Measurements from ENCODE around the gene DSG2.
A peak's percentile ranks its signal among the peaks of the same experiment; 100 is the strongest.

The DSG2 gene

GRCh38 chr18:31497836-31498573 lies at the start of gene DSG2:
TSS of gene DSG2 (plus strand) at chr18:31498177. CDS start at chr18:31498252, 75 bp downstream.
- Mint-ChIP-seq H3K9me3 (no peaks in the 10 kb centered on the region), H3K27me3 (peaks cover 46 to 56% of the 10 kb centered on the region in 2 donors), H3K36me3 (no peaks in the 10 kb centered on the region), H3K27ac (no peak within 1 kb of the TSS), H3K4me1 (peaks cover 3 to 6% of the 10 kb centered on the region in 2 donors), H3K4me3 (peak within 1 kb of the TSS; percentile 76 to 78)
- DNase-seq (peak; percentile 2), ATAC-seq (replicated peaks) (peak; percentile 62 to 65)

GRCh38 chr18:31450409-31450808 lies 47.6 kb upstream of the DSG2 start:
- Mint-ChIP-seq H3K36me3 (no peaks in the 10 kb centered on the region), H3K9me3 (no peaks in the 10 kb centered on the region), H3K4me1 (no peaks in the 10 kb centered on the region), H3K27me3 (no peaks in the 10 kb centered on the region), H3K27ac (no peak overlapping the region), H3K4me3 (no peak overlapping the region)
- ATAC-seq (replicated peaks): no peak
- DNase-seq: no peak

GRCh38 chr18:31451625-31452024 lies 46.4 kb upstream of the DSG2 start:
- H3K36me3 Mint-ChIP-seq: no peaks in the 10 kb centered on the region
- no peaks in the 10 kb centered on the region for H3K27me3 Mint-ChIP-seq
- DNase-seq (no peak), ATAC-seq (replicated peaks) (no peak)
- no peaks in the 10 kb centered on the region for H3K4me1 Mint-ChIP-seq
- no peaks in the 10 kb centered on the region for H3K9me3 Mint-ChIP-seq
- no peak overlapping the region for H3K27ac Mint-ChIP-seq
- H3K4me3 Mint-ChIP-seq: no peak overlapping the region

GRCh38 chr18:31454066-31454708 lies 43.8 kb upstream of the DSG2 start:
- Mint-ChIP-seq H3K27ac (no peak overlapping the region), H3K4me1 (no peaks in the 10 kb centered on the region), H3K4me3 (no peak overlapping the region), H3K9me3 (no peaks in the 10 kb centered on the region), H3K27me3 (no peaks in the 10 kb centered on the region), H3K36me3 (no peaks in the 10 kb centered on the region)
- DNase-seq (no peak), ATAC-seq (replicated peaks) (no peak)

GRCh38 chr18:31469629-31470028 lies 28.3 kb upstream of the DSG2 start:
- ATAC-seq (replicated peaks): no peak

GRCh38 chr18:31478688-31479087 lies 19.3 kb upstream of the DSG2 start:
- Mint-ChIP-seq H3K4me1 (no peaks in the 10 kb centered on the region), H3K4me3 (no peak overlapping the region), H3K27me3 (peaks cover 0 to 12% of the 10 kb centered on the region in 2 donors), H3K9me3 (no peaks in the 10 kb centered on the region), H3K36me3 (no peaks in the 10 kb centered on the region), H3K27ac (no peak overlapping the region)
- no peak for DNase-seq
- ATAC-seq (replicated peaks): no peak

More at GRCh38 chr18:31469629-31470028, 28.3 kb upstream of the DSG2 start:
- Mint-ChIP-seq H3K4me3 (no peak overlapping the region), H3K27ac (no peak overlapping the region), H3K4me1 (no peaks in the 10 kb centered on the region), H3K9me3 (no peaks in the 10 kb centered on the region), H3K27me3 (no peaks in the 10 kb centered on the region), H3K36me3 (no peaks in the 10 kb centered on the region)
- DNase-seq: no peak

GRCh38 chr18:31482051-31482450 lies 15.9 kb upstream of the DSG2 start:
- no peak overlapping the region for H3K4me3 Mint-ChIP-seq
- DNase-seq (no peak), ATAC-seq (replicated peaks) (no peak)
- peaks cover 15 to 20% of the 10 kb centered on the region in 2 donors for H3K27me3 Mint-ChIP-seq
- no peaks in the 10 kb centered on the region for H3K36me3 Mint-ChIP-seq
- no peak overlapping the region for H3K27ac Mint-ChIP-seq
- H3K9me3 Mint-ChIP-seq: no peaks in the 10 kb centered on the region
- no peaks in the 10 kb centered on the region for H3K4me1 Mint-ChIP-seq

GRCh38 chr18:31483396-31483795 lies 14.6 kb upstream of the DSG2 start:
- H3K9me3 Mint-ChIP-seq: no peaks in the 10 kb centered on the region
- H3K4me3 Mint-ChIP-seq: no peak overlapping the region
- H3K27me3 Mint-ChIP-seq: peaks cover 15 to 27% of the 10 kb centered on the region in 2 donors
- H3K27ac Mint-ChIP-seq: no peak overlapping the region
- H3K36me3 Mint-ChIP-seq: no peaks in the 10 kb centered on the region
- no peaks in the 10 kb centered on the region for H3K4me1 Mint-ChIP-seq
- no peak for ATAC-seq (replicated peaks)
- DNase-seq: no peak

GRCh38 chr18:31484461-31484860 lies 13.5 kb upstream of the DSG2 start:
- no peak overlapping the region for H3K4me3 Mint-ChIP-seq
- no peak for DNase-seq
- H3K9me3 Mint-ChIP-seq: no peaks in the 10 kb centered on the region
- H3K27me3 Mint-ChIP-seq: peaks cover 15 to 25% of the 10 kb centered on the region in 2 donors
- H3K4me1 Mint-ChIP-seq: no peaks in the 10 kb centered on the region
- no peak overlapping the region for H3K27ac Mint-ChIP-seq
- H3K36me3 Mint-ChIP-seq: no peaks in the 10 kb centered on the region
- no peak for ATAC-seq (replicated peaks)

- Mint-ChIP-seq H3K9me3 (no peaks in the 10 kb centered on the region), H3K27ac (no peak overlapping the region), H3K36me3 (no peaks in the 10 kb centered on the region), H3K4me1 (no peaks in the 10 kb centered on the region), H3K27me3 (peaks cover 15 to 27% of the 10 kb centered on the region in 2 donors), H3K4me3 (no peak overlapping the region)
- ATAC-seq (replicated peaks) (no peak), DNase-seq (no peak)
Observed at GRCh38 chr18:31486165-31486564, 11.8 kb upstream of the DSG2 start.

GRCh38 chr18:31487246-31488015 lies 10.5 kb upstream of the DSG2 start:
- Mint-ChIP-seq H3K36me3 (no peaks in the 10 kb centered on the region), H3K27ac (no peak overlapping the region), H3K4me1 (no peaks in the 10 kb centered on the region), H3K4me3 (no peak overlapping the region), H3K27me3 (peaks cover 19 to 27% of the 10 kb centered on the region in 2 donors), H3K9me3 (no peaks in the 10 kb centered on the region)
- DNase-seq (no peak), ATAC-seq (replicated peaks) (no peak)

- Mint-ChIP-seq H3K4me3 (no peak overlapping the region), H3K9me3 (no peaks in the 10 kb centered on the region), H3K4me1 (no peaks in the 10 kb centered on the region), H3K36me3 (no peaks in the 10 kb centered on the region), H3K27me3 (peaks cover 27 to 33% of the 10 kb centered on the region in 2 donors), H3K27ac (no peak overlapping the region)
- DNase-seq: no peak
- ATAC-seq (replicated peaks): no peak
Observed at GRCh38 chr18:31489311-31489710, 8.7 kb upstream of the DSG2 start.

GRCh38 chr18:31490387-31490786 lies 7.6 kb upstream of the DSG2 start:
- Mint-ChIP-seq H3K36me3 (no peaks in the 10 kb centered on the region), H3K4me1 (no peaks in the 10 kb centered on the region), H3K9me3 (no peaks in the 10 kb centered on the region), H3K4me3 (no peak overlapping the region), H3K27me3 (peaks cover 36 to 41% of the 10 kb centered on the region in 2 donors), H3K27ac (no peak overlapping the region)
- peak in 1 of 2 donors; percentile 57 for ATAC-seq (replicated peaks)
- DNase-seq: no peak

- H3K36me3 Mint-ChIP-seq: no peaks in the 10 kb centered on the region
- DNase-seq: no peak
- H3K4me3 Mint-ChIP-seq: no peak overlapping the region
- H3K27me3 Mint-ChIP-seq: peaks cover 40 to 46% of the 10 kb centered on the region in 2 donors
- no peak for ATAC-seq (replicated peaks)
- H3K9me3 Mint-ChIP-seq: no peaks in the 10 kb centered on the region
- H3K4me1 Mint-ChIP-seq: no peaks in the 10 kb centered on the region
- no peak overlapping the region for H3K27ac Mint-ChIP-seq
Observed at GRCh38 chr18:31490833-31491232, 7.1 kb upstream of the DSG2 start.

All from stimulated activated naive B cell treated with anti-CD40 and anti-IgM and Interleukin-4, amounts not matched to agents 10 μg/mL and 1 μg/mL and 100 μg/mL, for 72 hours (primary cell).